ENCODE results near the gene CD99. TPM values are rescaled to one million over a fixed set of nuclear protein-coding genes. Genes with fewer than 3 reads are reported as not detected.
"Not testable (repeated sequence)": the region's sequence is repeated elsewhere in the genome, so short reads cannot be mapped to it uniquely, and the experiment has no call there.

The CD99 gene
- total RNA-seq, 1 experiment from 2014 or later, result 156 TPM

DNA sequence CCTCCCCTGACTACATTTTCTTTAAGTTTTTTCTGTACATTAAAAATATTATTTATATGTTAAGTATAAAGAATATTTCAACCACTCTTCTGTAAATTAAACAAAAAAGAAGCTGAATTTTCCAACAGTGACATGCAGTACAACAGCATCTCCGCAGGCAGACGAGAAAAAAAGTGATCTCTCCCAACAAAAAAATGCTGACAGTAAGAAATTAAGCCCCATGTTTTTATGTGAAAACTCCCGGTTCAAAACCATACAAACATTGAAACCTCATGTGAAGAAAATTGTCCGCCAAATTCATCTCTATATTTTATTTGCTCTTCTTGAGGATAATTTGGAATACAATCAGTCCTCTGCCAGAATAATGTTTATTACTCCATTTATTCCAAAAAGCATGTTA, 20.1 kb upstream of the CD99 start:
- no peak for DNase-seq (ENCODE audit: low read depth)
- in situ Hi-C loops (cut with HindIII; ENCODE audit: low pct_unique_long_range_greater_than_20kb, low sequenced_read_pairs), result no loop called here

DNA sequence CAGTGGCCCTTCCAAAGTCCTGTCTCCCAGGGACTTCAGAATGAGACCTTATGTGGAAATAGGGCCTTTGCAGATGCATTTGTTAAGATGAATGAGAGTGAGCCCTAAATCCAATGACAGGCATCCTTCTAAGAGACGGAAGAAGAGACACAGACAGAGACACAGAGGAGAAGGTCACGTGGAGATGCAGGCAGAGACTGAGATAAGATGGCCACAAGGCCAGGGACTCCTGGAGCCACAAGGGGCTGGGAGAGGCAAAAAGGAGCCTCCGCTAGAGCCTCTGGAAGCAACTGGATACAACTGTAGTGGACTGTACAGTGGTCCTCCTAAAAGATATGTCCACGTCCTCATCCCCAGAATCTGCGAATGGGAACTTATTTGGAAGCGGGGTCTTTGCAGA, 19.0 kb upstream of the CD99 start:
- in situ Hi-C loops (cut with HindIII; ENCODE audit: low pct_unique_long_range_greater_than_20kb, low sequenced_read_pairs), result no loop called here
- no peak for DNase-seq (ENCODE audit: low read depth)

DNA sequence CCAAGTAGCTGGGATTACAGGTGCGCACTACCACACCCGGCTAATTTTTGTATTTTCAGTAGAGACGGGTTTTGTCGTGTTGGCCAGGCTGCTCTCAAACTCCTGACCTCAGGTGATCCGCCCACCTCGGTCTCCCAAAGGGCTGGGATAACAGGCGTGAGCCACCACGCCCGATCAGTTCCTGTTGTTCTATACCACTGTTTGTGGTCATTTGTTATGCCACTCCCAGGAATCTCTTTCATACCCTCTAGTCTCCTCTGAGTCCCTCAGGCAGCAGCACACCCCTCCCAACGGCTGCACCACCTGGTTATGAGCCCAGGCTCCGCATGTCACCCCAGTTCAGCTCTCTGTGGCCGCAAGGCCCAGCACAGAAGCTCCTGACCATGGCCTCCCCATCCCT, 17.5 kb upstream of the CD99 start:
- DNase-seq (ENCODE audit: low read depth), result no peak
- in situ Hi-C loops (cut with HindIII; ENCODE audit: low pct_unique_long_range_greater_than_20kb, low sequenced_read_pairs), result no loop called here

DNA sequence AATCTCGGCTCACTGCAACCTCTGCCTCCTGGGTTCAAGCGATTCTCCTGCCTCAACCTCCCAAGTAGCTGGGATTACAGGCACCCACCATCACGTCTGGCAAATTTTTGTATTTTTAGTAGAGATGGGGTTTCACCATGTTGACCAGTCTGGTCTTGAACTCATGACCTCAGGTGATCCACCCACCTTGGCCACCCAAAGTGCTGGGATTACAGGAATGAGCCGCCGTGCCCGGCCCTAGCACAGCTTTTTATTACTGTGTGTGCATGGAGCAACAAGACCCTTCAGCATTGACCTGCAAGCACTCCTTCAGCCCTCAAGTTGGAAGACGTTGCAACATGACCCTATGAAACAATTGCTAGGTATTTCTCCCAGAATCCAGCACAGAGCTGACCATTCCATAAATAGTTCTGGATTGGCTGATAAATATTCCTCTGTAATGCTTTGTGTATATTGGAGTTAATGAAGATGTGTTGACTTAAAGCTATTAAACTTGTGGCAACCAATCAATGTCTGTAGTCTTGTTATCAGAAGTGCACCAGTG, 15.4 kb upstream of the CD99 start:
- DNase-seq (ENCODE audit: low read depth); in situ Hi-C loops (cut with HindIII; ENCODE audit: low pct_unique_long_range_greater_than_20kb, low sequenced_read_pairs): not testable (repeated sequence)

DNA sequence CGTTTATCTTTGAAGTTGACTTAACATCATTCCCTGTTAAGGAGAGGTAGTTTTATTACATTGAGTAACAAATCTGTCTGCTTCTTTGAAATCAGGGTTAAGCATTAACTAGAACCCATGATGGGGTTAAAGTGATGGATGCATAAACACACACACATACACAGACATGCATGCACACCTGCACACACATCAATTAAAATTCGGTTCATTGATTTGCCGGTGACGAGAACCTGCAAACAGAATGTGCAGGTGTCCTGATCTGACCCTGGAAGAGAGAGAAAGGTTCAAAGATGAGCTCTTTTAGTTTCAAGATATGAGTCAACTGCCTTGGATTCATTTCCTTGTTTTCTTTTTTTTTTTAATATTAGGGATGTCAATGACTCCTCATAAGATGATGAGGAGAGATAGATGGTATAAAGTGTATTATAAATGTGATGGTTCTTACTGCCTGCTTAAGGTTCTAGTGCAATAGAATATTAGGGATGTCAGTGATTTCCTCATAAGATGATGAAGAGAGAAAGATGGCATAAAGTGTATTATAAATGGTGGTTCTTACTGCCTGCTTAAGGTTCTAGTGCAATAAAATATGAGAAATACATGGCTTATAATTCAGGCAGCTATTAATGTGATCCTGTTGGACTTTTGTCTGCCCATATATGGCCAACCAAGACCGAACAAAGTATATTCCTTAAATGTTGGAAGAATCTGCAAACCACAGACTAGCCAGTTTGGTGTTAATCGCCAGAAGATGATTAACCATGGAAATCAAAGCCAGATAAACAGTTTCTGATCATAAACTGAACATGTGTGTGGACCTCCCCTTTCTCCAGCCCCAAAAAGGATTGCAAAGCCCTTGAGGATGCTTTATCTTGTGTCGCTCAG, 14.1 kb upstream of the CD99 start:
- DNase-seq (ENCODE audit: low read depth), result peak; percentile 52
- in situ Hi-C loops (cut with HindIII; ENCODE audit: low pct_unique_long_range_greater_than_20kb, low sequenced_read_pairs), result no loop called here

DNA sequence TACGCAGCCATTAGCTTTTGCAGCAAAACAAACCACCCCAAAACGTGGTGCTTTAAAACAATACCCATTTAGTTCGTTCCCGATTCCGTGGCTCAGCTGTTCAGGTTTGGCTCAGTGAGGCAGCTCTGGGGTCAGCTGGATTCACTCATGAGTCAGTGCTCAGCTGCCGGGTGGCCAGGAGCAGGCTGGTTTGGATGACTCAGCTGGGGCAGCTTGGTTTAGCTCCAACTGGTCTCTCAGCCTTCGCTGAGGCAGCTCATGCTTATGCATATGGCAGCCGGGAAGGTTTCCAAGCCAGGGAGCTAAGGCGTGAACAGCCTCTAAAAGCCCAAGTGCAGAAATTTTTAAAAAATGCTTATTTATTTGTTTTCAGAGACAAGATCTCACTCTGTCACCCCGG, 13.3 kb upstream of the CD99 start:
- in situ Hi-C loops (cut with HindIII; ENCODE audit: low pct_unique_long_range_greater_than_20kb, low sequenced_read_pairs), result no loop called here

DNA sequence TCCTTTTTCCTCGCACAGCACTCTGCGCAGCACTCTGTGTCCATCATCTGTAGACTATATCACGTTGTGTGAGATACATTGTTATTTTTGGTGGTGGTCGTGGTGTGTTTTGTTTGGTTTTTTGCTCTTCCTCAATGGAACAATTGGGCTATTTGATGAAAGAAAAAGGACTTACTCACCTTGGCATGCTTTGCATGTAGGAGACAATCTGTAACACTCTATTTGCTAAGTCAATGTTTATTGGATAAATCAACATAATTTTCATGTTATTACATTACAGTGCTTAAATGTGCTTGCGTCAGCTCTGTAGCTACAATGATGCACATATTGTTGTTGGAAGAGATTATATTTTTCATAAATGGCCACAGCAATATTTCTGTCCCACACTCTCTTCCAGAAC, 12.5 kb upstream of the CD99 start:
- no peak for DNase-seq (ENCODE audit: low read depth)
- in situ Hi-C loops (cut with HindIII; ENCODE audit: low pct_unique_long_range_greater_than_20kb, low sequenced_read_pairs), result no loop called here

More for the DNA sequence above, 13.3 kb upstream of the CD99 start:
- DNase-seq (ENCODE audit: low read depth), result peak; percentile 68

DNA sequence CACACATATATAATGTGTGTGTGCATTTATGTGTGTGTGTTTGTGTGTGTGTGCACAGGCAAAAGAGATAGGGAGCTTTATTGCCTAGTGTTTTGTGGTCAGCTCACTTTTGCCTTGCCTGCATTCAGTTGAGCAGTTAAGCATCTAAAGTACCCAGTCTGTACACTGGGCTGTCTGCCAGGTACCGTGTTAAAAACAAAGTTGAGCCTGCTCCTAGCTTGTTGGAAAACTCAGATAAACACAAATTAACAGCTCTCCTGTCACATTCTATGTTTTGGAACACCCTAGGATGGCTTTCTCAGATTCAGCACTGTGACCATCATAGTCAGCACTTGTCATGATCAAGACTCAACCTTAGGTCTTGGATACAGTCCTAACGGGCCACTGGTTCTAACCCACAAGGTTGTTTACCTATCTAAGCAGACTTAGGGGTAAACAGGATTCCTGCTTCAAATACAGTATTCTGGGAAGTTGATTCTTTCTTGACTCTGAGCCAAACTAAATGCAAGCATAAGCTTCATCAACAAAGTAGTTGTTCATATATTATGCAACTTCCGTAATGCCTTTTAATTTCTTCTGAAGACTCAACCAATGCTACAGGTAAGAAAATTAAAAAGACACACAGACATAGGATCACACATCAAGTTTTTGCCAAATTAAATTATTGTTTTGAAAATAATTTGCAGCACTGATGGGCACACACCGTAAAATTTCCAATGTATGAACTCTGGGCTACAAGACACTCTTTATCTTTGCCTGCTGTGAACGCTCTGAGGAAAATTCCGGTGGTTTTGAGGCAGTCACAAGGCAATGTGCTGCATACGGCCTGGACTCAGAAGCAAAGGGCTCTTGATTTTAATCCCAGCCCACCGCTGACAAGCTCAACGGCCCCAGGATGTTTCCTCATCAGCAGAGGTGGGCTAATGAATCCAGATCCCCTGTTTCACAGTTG, 11.3 kb upstream of the CD99 start:
- DNase-seq (ENCODE audit: low read depth), result no peak
- in situ Hi-C loops (cut with HindIII; ENCODE audit: low pct_unique_long_range_greater_than_20kb, low sequenced_read_pairs), result loop anchor here (10.0 kb wide), 1 partner anchor 135 kb away; no protein-coding TSS in a partner anchor

DNA sequence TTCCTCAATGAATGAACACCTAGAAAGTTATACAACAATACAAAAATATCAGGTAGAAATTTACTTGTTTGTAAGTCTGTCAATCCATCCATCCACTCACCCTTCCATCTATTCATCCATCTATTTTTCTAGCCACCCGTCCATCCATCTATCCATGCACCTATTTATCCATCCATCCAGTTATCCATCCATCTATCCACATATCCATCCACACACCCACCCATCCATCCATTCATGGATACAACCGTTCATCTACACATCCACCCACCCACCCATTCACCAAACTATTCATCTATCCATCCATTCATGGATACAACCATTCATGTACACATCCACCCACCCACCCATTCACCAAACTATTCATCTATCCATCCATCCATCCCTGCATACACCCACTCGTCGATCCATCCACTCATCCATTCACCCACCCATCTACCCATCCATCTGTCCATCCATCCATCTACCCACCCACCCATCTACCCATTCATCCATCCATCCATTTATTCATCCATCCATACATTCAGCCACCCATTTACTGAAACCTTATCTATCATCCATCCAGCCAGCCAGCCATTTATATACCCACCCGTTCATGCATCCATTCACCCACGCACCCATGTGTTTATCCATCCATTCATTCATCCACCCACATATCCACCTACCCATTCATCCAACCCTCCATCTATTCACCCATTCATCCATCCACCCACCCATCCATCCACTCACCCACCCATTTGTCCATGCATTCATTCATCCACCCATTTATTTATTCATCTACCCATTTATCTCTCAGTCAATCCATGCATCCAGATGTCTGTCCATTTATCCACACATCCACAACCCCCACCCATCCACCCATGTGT, 10.4 kb upstream of the CD99 start:
- no peak for DNase-seq (ENCODE audit: low read depth)
- in situ Hi-C loops (cut with HindIII; ENCODE audit: low pct_unique_long_range_greater_than_20kb, low sequenced_read_pairs), result loop anchor here (10.0 kb wide), 1 partner anchor 134 kb away; no protein-coding TSS in a partner anchor

DNA sequence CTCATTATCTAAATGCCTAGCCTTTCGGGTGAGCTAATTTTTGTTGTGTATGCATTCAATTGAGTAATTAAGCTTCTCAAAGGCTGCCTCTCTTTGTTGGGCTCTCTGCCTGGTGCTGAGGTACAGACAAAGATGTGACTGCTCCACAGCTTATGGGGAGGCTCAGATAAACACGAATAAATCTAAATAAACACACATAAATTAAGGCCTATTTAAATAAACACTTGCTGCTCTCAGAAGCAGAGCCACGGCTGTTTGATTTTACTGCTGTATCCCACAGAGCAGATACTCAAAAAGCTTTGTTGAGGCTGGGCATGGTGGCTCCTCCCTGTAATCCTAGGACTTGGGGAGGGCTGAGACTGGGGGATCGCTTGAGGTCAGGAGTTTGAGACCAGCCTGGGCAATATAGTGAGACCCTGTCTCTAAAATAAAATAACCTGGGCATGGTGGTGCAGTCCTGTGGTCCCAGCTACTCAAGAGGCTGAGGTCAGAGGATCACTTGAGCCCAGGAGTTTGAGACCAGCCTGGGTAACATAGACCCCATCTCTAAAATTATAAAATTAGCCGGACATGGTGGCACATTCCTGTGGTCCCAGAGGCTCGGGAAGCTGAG, 8.4 kb upstream of the CD99 start:
- in situ Hi-C loops (cut with HindIII; ENCODE audit: low pct_unique_long_range_greater_than_20kb, low sequenced_read_pairs), result loop anchor here (10.0 kb wide), 1 partner anchor 132 kb away; no protein-coding TSS in a partner anchor
- no peak for DNase-seq (ENCODE audit: low read depth)

DNA sequence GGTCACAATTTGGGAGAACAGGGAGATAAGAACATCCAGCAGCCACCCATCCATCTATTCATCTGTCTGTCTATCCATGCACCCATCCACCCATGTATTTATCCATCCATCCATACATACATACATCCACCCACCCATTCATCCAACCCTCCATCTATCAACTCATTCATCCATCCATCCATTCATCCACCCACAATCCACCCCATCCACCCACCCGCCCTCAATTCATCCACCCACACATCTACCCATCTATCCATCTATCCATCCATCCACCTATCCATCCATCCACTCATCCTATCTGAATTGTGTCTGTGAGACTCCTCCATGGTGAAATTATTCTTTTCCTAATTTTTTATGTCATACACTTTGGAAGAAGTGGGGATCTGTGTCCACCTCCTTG, 6.8 kb upstream of the CD99 start:
- in situ Hi-C loops (cut with HindIII; ENCODE audit: low pct_unique_long_range_greater_than_20kb, low sequenced_read_pairs), result loop anchor here (10.0 kb wide), 1 partner anchor 131 kb away; no protein-coding TSS in a partner anchor
- DNase-seq (ENCODE audit: low read depth), result no peak

DNA sequence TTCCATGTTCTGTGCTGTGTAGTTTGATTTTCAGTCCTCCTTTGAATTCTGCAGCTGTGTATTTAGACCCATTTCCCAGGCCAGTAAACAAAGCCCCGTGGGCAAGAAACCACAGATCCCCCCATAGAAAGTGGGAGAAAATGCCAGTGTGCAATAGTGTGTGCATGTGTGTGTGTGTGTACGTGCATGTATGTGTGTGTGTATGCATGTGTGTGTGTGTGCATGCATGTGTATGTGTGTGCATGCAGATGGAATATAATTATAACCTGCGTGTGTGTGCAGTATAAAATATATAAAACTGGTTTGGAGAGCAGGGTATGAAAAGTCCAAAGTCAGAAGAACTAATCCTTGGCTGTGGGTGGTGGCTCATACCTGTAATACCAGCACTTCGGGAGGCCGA, 5.2 kb upstream of the CD99 start:
- in situ Hi-C loops (cut with HindIII; ENCODE audit: low pct_unique_long_range_greater_than_20kb, low sequenced_read_pairs), result loop anchor here (10.0 kb wide), 1 partner anchor 129 kb away; no protein-coding TSS in a partner anchor
- DNase-seq (ENCODE audit: low read depth), result no peak

DNA sequence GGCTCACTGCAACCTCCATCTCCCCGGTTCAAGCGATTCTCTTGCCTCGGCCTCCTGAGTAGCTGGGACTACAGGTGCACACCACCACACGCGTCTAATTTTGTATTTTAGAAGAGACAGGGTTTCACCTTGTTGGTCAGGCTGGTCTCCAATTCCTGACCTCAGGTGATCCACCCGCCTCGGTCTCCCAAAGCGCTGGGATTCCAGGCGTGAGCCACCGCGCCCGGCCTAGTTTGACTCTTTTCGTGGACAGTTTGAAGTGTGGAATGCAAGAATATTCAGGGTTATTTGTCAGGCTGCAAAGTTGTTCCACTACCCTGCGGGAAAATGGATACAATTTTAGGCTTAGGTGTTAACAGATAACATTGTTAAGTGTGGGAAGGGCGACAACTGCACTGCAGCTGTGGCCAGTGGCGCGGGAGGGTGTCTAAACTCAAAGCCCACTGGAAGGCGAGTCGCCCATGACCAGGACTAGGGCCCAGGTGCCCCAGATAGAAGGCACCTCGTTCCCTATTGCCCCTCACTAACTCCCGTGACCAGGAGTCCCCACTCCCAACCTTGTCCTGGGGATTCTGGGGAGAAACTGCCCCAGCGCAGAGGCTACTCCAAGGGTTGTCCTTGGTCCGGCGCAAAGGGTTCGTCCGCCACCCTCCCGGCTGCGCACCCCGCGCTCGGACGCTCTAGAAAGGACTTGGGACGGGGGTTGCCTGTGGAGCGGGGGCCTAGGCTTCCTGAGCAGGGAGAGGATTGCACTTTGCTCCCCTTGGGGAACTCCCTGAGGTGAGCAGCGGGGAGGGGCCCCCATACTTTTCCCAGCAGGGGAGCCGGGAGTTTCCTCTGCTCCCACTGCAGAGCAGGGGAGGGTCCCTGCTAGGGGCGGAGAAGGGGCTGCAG, 1.1 kb upstream of the CD99 start:
- no peak for DNase-seq (ENCODE audit: low read depth)
- in situ Hi-C loops (cut with HindIII; ENCODE audit: low pct_unique_long_range_greater_than_20kb, low sequenced_read_pairs), result loop anchor here (10.0 kb wide), 1 partner anchor 125 kb away; no protein-coding TSS in a partner anchor

DNA sequence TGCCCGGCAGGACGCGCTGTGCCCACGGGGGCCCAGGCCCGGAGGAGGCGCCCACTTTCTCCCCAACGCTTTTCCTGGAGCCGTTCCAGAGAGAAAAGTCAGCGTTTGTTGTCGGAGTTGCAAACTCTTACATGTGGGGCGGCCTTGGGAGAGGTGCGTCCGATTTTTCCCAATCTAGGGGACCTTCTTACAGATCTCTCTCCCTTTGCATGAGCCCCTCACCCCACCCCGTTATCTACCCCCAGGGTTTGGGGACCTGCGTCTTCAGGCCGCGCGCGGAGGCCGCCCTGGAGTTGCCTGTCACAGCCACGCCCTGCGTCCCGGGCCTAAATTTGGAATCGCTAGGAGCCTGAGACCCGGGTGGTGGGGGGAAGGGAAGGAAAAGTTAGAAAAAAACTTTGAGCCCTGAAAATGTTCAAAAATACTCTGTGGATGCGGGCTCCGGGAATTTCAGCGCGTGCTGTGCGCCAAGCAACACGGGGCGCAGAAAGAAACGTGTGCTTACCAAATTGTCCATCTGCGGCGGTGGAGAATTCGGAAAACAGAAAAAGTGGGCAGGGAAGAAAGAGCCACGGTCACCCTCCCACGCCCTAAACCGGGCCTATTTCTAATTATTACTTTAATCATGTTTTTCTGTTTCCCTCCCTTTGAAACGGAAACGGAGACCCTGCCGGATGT, 587 bp downstream of the CD99 start:
- DNase-seq (ENCODE audit: low read depth), result no peak
- in situ Hi-C loops (cut with HindIII; ENCODE audit: low pct_unique_long_range_greater_than_20kb, low sequenced_read_pairs), result no loop called here

DNA sequence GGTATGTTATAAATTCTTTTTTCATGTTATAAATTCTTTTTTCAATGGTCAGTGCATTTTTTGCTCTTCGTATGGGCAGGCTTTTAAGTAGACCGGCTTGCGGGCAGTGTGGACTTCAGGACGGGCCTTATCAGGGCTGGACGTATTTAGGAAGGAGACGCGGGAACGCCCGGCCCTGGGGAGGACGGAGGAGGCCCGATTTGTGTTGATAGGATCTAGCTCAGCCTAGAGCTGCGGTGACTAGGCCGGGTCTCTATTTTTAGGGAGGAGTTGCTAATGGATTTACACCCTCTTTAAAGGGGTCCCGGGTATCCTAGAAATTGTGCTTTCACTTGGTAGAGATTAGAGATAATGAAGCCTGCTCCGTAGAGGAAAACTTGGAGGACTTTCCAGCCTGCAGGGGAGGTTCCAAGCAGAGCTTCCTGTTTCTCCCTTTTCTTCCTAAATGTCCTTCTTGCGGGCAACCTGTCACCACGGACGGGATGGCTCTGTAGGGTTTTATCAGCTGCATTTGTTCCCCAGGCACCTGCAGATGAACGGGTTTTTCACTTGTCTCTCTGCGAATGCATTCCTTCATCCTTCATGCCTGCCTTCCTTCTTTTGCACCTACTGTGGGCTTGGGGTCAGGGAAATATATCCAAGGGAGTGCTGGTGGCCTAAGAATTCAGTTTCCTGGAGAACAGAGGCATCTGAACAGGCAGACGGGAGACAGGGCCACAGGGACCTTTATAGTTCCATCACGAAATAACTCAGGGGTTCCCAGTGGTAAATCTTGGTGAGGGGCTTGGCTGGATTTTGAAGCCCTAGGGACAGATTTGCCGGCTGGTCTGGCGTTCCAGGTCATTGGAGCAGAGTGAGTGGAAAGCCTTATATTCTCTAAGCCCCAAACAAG, 1.4 kb downstream of the CD99 start:
- in situ Hi-C loops (cut with HindIII; ENCODE audit: low pct_unique_long_range_greater_than_20kb, low sequenced_read_pairs), result no loop called here

More for the DNA sequence above, 1.4 kb downstream of the CD99 start:
- DNase-seq (ENCODE audit: low read depth), result no peak
